ENCODE data around the gene C4B.

Gene C4B

GRCh38 chr6:32068867-32069266 is 54.3 kb downstream of the C4B start:
- TF ChIP-seq JUND (IDR thresholded peaks at IDR 0.05; ENCODE audit: low read depth) = no peak
- no peak for DNase-seq (ENCODE audit: low read depth in 1 of 2, low spot score in 1 of 2)
- in situ Hi-C loops (cut with HindIII; ENCODE audit: low pct_unique_long_range_greater_than_20kb, low sequenced_read_pairs) = no loop called here

- TF ChIP-seq JUND (IDR thresholded peaks at IDR 0.05; ENCODE audit: low read depth) = no peak
- in situ Hi-C loops (cut with HindIII; ENCODE audit: low pct_unique_long_range_greater_than_20kb, low sequenced_read_pairs) = no loop called here
- no peak for DNase-seq (ENCODE audit: low read depth in 1 of 2, low spot score in 1 of 2)
Measured at GRCh38 chr6:32069460-32069859, 54.9 kb downstream of the C4B start.

GRCh38 chr6:32069878-32070515 is 55.4 kb downstream of the C4B start:
- no peak for DNase-seq (ENCODE audit: low read depth in 1 of 2, low spot score in 1 of 2)
- TF ChIP-seq JUND (IDR thresholded peaks at IDR 0.05; ENCODE audit: low read depth) = no peak
- in situ Hi-C loops (cut with HindIII; ENCODE audit: low pct_unique_long_range_greater_than_20kb, low sequenced_read_pairs) = no loop called here

- no peak for TF ChIP-seq JUND (IDR thresholded peaks at IDR 0.05; ENCODE audit: low read depth)
- no peak for DNase-seq (ENCODE audit: low read depth in 1 of 2, low spot score in 1 of 2)
- in situ Hi-C loops (cut with HindIII; ENCODE audit: low pct_unique_long_range_greater_than_20kb, low sequenced_read_pairs) = no loop called here
Measured at GRCh38 chr6:32070814-32071543, 56.4 kb downstream of the C4B start.

GRCh38 chr6:32073101-32073500 is 58.5 kb downstream of the C4B start:
- in situ Hi-C loops (cut with HindIII; ENCODE audit: low pct_unique_long_range_greater_than_20kb, low sequenced_read_pairs) = no loop called here
- no peak for DNase-seq (ENCODE audit: low read depth in 1 of 2, low spot score in 1 of 2)
- no peak for TF ChIP-seq JUND (IDR thresholded peaks at IDR 0.05; ENCODE audit: low read depth)

- no peak for TF ChIP-seq JUND (IDR thresholded peaks at IDR 0.05; ENCODE audit: low read depth)
- no peak for DNase-seq (ENCODE audit: low read depth in 1 of 2, low spot score in 1 of 2)
- in situ Hi-C loops (cut with HindIII; ENCODE audit: low pct_unique_long_range_greater_than_20kb, low sequenced_read_pairs) = no loop called here
Measured at GRCh38 chr6:32073613-32074012, 59.0 kb downstream of the C4B start.

GRCh38 chr6:32074996-32075532 is 60.5 kb downstream of the C4B start:
- in situ Hi-C loops (cut with HindIII; ENCODE audit: low pct_unique_long_range_greater_than_20kb, low sequenced_read_pairs) = no loop called here
- DNase-seq (ENCODE audit: low read depth in 1 of 2, low spot score in 1 of 2) = no peak
- no peak for TF ChIP-seq JUND (IDR thresholded peaks at IDR 0.05; ENCODE audit: low read depth)

- DNase-seq (ENCODE audit: low read depth in 1 of 2, low spot score in 1 of 2) = no peak
- in situ Hi-C loops (cut with HindIII; ENCODE audit: low pct_unique_long_range_greater_than_20kb, low sequenced_read_pairs) = no loop called here
- TF ChIP-seq JUND (IDR thresholded peaks at IDR 0.05; ENCODE audit: low read depth) = no peak
Measured at GRCh38 chr6:32075781-32076180, 61.2 kb downstream of the C4B start.

GRCh38 chr6:32076321-32076809 is 61.8 kb downstream of the C4B start:
- no peak for TF ChIP-seq JUND (IDR thresholded peaks at IDR 0.05; ENCODE audit: low read depth)
- peak in 1 of 2 experiments; percentile 19 for DNase-seq (ENCODE audit: low read depth in 1 of 2, low spot score in 1 of 2)
- in situ Hi-C loops (cut with HindIII; ENCODE audit: low pct_unique_long_range_greater_than_20kb, low sequenced_read_pairs) = no loop called here

GRCh38 chr6:32079566-32080290 is 65.1 kb downstream of the C4B start:
- in situ Hi-C loops (cut with HindIII; ENCODE audit: low pct_unique_long_range_greater_than_20kb, low sequenced_read_pairs) = no loop called here
- TF ChIP-seq JUND (IDR thresholded peaks at IDR 0.05; ENCODE audit: low read depth) = no peak
- DNase-seq (ENCODE audit: low read depth in 1 of 2, low spot score in 1 of 2) = no peak

GRCh38 chr6:32081168-32081990 is 66.8 kb downstream of the C4B start:
- in situ Hi-C loops (cut with HindIII; ENCODE audit: low pct_unique_long_range_greater_than_20kb, low sequenced_read_pairs) = no loop called here
- no peak for DNase-seq (ENCODE audit: low read depth in 1 of 2, low spot score in 1 of 2)
- TF ChIP-seq JUND (IDR thresholded peaks at IDR 0.05; ENCODE audit: low read depth) = no peak

GRCh38 chr6:32082478-32082877 is 67.9 kb downstream of the C4B start:
- in situ Hi-C loops (cut with HindIII; ENCODE audit: low pct_unique_long_range_greater_than_20kb, low sequenced_read_pairs) = no loop called here
- DNase-seq (ENCODE audit: low read depth in 1 of 2, low spot score in 1 of 2) = no peak

More at GRCh38 chr6:32082478-32082877, 67.9 kb downstream of the C4B start:
- TF ChIP-seq JUND (IDR thresholded peaks at IDR 0.05; ENCODE audit: low read depth) = no peak

Measured in T47D (cell line).